Right lobe of liver (tissue), 6 donors: ENCODE results near the gene SLC17A8. TPM values are rescaled to one million over a fixed set of nuclear protein-coding genes. Genes with fewer than 3 reads are reported as not detected.

Source experiments
- ATAC-seq, 4 donors: fragments of 200-7000 bp; cut with Tn5 transposase; one replicate each; pipeline ENCODE4 v1.9.1; 2020; ENCODE audit warnings: mild to moderate bottlenecking in 4 of 4, moderate library complexity in 4 of 4
- DNase-seq, 3 donors: peaks; one replicate each; pipeline ENCODE4 v3.0.0-alpha.2; 2020
- H3K27ac ChIP-seq, 3 donors: fragments of 200-600 bp; one replicate each; pipeline ENCODE4 v1.8.0; 2022
- H3K27me3 ChIP-seq, 2 donors: fragments of 200-600 bp; one replicate each; pipeline ENCODE4 v1.8.0; 2022
- H3K36me3 ChIP-seq, 4 donors: fragments of 200-600 bp; sonication (generic) in 1 of 4; one replicate each; pipeline versions ENCODE4 v1.5.1 to v1.8.0; 2017 to 2022; ENCODE audit warnings: control low read depth in 1 of 4
- H3K4me1 ChIP-seq, 4 donors: fragments of 200-600 bp; sonication (generic) in 1 of 4; one replicate each; pipeline versions ENCODE4 v1.5.1 to v1.8.0; 2017 to 2022; ENCODE audit warnings: control low read depth in 1 of 4
- H3K4me3 ChIP-seq, 3 donors: fragments of 200-600 bp; one replicate each; pipeline ENCODE4 v1.8.0; 2022
- H3K9me3 ChIP-seq, 4 donors: fragments of 200-600 bp; sonication (generic) in 1 of 4; one replicate each; pipeline versions ENCODE4 v1.5.1 to v1.8.0; 2017 to 2022; ENCODE audit warnings: control low read depth in 1 of 4
- CTCF ChIP-seq, 4 donors: fragments of 200-600 bp in 3 of 4; fragments of 450-650 bp in 1 of 4; IDR thresholded peaks; one replicate each; pipeline versions ENCODE4 v1.5.1 to v1.8.0; 2016 to 2022; ENCODE audit warnings: antibody characterized with exemption in 4 of 4, mild to moderate bottlenecking in 2 of 4
- POLR2A ChIP-seq: fragments of 450-650 bp; IDR thresholded peaks from one replicate; pipeline ENCODE4 v1.6.1; 2017; ENCODE audit warnings: antibody characterized with exemption, mild to moderate bottlenecking
- WGBS: methylation state at CpG from one replicate; pipeline ENCODE4 v1.1.6; 2018; ENCODE audit warnings: low coverage, low lambda C conversion rate; ENCODE audit not compliant: insufficient coverage; ENCODE audit errors: missing lambda C conversion rate; 5-methylcytosine and 5-hydroxymethylcytosine counted together
- intact Hi-C, 2 donors: fragments of 100-400 bp; cut with DNase I; formaldehyde crosslinking; loops; one replicate each; pipeline versions ENCODE4 v1.11.2 to v1.14.1; 2022
- total RNA-seq, 6 experiments: library from RNA; depleted of rRNA in 2 of 6; stranded (reverse); fragments of >200 nt in 2 of 6; fragmentation: NEBNext Ultra II Directional in 3 of 6; extraction: Animal tissue kit (Norgen Biotek cat#: 25700) in 3 of 6; gene quantifications; one replicate each; pipeline versions ENCODE4 v1.1.0 to v1.2.4, GENCODE V29; 2016 to 2023
- donor health status: DM: no; HTN: yes; CAD: no.
- donor health status: DM: no; HTN: no; CAD: no.
- donor health status: DM: no; HTN: no; CAD: no.
- donor health status: DM: no; HTN: yes; CAD: no.
- donor health status: DM: no; HTN: yes; CAD: no.

SLC17A8 gene
- total RNA-seq, 6 experiments from 2014 or later: 0.06 to 0.51 (median 0.23) TPM

DNA sequence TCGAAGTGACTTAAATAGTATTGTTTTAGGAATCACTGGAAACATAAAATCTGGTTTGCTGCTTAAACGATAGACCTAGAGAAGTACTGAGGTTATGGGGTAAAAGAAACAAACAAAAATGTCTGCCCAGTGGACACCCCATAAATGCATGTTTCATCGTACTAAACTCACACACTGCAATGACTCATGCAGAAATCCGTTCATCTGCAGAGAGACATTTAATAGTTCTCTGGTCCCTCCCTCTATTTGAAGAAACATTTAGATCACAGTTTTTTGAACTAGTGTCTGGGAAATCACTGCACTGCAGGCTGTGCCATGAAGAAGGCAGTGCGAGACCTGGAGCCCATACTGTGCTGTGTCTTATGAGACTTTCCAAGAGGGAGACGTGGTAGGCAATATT, 25.5 kb downstream of the SLC17A8 start:
- Histone ChIP-seq H3K4me3 (no peak overlapping the region), H3K9me3 (no peaks in the 10 kb centered on the region), H3K27me3 (no peaks in the 10 kb centered on the region), H3K27ac (no peak overlapping the region), H3K36me3 (no peaks in the 10 kb centered on the region), H3K4me1 (no peaks in the 10 kb centered on the region)
- no peak for ATAC-seq
- no peak for DNase-seq
- intact Hi-C loops: no loop called here
- TF ChIP-seq POLR2A: no peak
- TF ChIP-seq CTCF (IDR thresholded peaks at IDR 0.05): no peak
- WGBS: 76% methylated on average over 6 of the region's 6 CpGs

GRCh38 chr12:100383586-100384558, 27.0 kb downstream of the SLC17A8 start:
- intact Hi-C loops: no loop called here
- no peak overlapping the region for H3K27ac ChIP-seq
- no peaks in the 10 kb centered on the region for H3K27me3 ChIP-seq
- H3K4me1 ChIP-seq: no peaks in the 10 kb centered on the region
- 77% methylated on average over 7 of the region's 9 CpGs for WGBS
- TF ChIP-seq POLR2A (no peak), CTCF (IDR thresholded peaks at IDR 0.05) (no peak)
- H3K36me3 ChIP-seq: no peaks in the 10 kb centered on the region
- no peak for ATAC-seq
- no peaks in the 10 kb centered on the region for H3K9me3 ChIP-seq
- no peak for DNase-seq
- no peak overlapping the region for H3K4me3 ChIP-seq

GRCh38 chr12:100384559-100384935, 27.7 kb downstream of the SLC17A8 start:
- Histone ChIP-seq H3K4me1 (no peaks in the 10 kb centered on the region), H3K27ac (no peak overlapping the region), H3K9me3 (no peaks in the 10 kb centered on the region), H3K27me3 (no peaks in the 10 kb centered on the region), H3K4me3 (no peak overlapping the region), H3K36me3 (no peaks in the 10 kb centered on the region)
- DNase-seq: no peak
- intact Hi-C loops: no loop called here
- ATAC-seq: no peak
- WGBS: 74% methylated on average over 3 of the region's 5 CpGs
- no peak for TF ChIP-seq CTCF (IDR thresholded peaks at IDR 0.05)
- no peak for TF ChIP-seq POLR2A

DNA sequence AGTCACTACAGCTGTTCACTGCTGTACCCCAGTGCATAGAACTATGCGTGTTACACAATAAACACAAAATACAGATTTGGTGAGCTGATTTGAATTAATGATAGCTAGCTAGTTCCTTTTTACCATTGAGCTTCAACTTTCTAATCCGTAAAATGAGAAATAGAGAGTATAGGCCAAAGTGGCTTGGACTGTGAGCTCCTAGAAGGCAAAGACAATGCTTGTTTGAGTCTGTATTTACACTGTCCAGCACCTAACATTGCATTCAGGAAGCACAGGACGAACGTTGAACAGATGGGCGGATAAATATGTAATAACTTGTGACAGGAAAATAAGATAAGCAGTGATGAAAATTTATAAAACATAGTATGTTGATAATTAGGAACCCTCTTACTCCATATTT, 31.5 kb downstream of the SLC17A8 start:
- Histone ChIP-seq H3K27ac (no peak overlapping the region), H3K36me3 (no peaks in the 10 kb centered on the region), H3K27me3 (no peaks in the 10 kb centered on the region), H3K4me1 (no peaks in the 10 kb centered on the region), H3K9me3 (no peaks in the 10 kb centered on the region), H3K4me3 (no peak overlapping the region)
- no peak for DNase-seq
- 77% methylated on average over 5 of the region's 5 CpGs for WGBS
- no peak for ATAC-seq
- intact Hi-C loops: no loop called here
- TF ChIP-seq CTCF (IDR thresholded peaks at IDR 0.05) (no peak), POLR2A (no peak)
